Ramos (cell line): ENCODE data around the gene RERG.

Source experiments
- in situ Hi-C: fragments of 300-500 bp; cut with MboI; formaldehyde crosslinking; loops from one replicate; pipeline ENCODE4 v1.14.3; 2022; ENCODE audit warnings: low sequenced_read_pairs; ENCODE audit not compliant: unreplicated experiment

The RERG gene

GRCh38 chr12:15059123-15059522 is 162.1 kb downstream of the RERG start:
- in situ Hi-C loops, result no loop called here
